Measurements from ENCODE around the gene ERCC4.
A peak's percentile ranks its signal among the peaks of the same experiment; 100 is the strongest.

ERCC4 gene

GRCh38 chr16:13911306-13911705, 8.6 kb upstream of the ERCC4 start:
- DNase-seq (ENCODE audit: low spot score), result no peak

GRCh38 chr16:13911871-13912270, 8.1 kb upstream of the ERCC4 start:
- DNase-seq (ENCODE audit: low spot score), result no peak

GRCh38 chr16:13912891-13913290, 7.1 kb upstream of the ERCC4 start:
- DNase-seq (ENCODE audit: low spot score), result no peak

DNA sequence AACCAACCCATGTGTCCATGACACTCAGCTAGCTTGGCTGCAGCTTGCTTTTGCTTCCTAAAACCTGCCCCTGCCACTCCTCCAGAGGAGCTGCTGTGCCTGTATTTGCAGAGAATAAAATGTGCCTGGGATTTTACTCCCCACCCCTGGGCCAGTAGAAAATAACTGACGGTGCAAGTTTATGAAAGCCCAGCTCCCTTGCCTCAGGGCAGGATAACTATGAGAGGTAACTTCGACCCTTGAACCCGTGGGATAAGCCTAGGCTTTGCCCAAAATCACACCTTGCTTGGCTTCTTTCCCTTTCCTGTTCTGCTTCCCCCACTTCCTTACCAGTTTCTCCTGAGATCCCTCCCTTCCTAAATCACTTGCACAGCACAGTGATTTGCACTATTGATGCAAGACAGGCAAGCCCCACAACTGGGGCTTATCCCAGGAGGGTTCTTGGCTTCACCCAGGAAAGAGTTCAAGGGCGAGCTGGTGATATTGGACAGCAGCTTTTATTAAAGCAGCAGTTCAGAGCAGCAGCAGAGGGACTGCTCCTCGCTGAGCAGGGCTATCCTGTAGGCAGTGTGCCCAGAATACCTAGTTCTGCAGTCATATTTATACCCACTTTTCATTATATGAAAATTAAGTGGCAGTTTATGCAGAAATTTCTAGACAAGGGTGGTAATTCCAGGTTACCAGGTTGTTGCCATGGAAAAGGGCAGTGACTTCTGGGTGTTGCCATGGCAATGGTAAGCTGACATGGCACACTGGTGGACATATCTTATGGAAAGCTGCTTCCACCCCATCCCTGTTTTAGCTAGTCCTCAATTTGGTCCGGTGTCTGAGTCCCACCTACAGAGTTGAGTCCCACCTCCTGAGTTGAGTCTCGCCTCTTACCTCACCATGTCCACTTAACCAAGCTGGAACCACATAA, 6.3 kb upstream of the ERCC4 start:
- DNase-seq (ENCODE audit: low spot score), result no peak

- no peak for DNase-seq (ENCODE audit: low spot score)
Measured at GRCh38 chr16:13915033-13915635, 4.8 kb upstream of the ERCC4 start.

DNA sequence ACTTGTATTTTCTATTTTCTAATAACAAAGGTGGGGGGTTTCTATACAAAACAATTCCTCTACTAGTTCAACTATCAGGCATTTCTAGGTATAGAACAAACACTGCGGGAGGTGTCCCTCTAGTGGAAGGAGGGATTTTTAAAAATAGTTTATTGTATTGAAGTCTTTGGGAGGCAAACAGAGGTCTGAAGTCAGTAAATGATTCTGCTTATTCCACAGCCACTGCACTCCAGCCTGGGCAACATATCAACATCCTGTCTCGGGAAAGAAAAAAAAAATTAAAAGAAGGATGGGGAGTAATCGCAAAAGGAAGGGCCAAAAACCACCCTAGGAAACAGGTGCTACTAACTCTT, 648 bp upstream of the ERCC4 start:
- peak; percentile 54 for DNase-seq (ENCODE audit: low spot score)

GRCh38 chr16:13920510-13920818, 510 bp downstream of the ERCC4 start:
- DNase-seq (ENCODE audit: low spot score), result no peak

DNA sequence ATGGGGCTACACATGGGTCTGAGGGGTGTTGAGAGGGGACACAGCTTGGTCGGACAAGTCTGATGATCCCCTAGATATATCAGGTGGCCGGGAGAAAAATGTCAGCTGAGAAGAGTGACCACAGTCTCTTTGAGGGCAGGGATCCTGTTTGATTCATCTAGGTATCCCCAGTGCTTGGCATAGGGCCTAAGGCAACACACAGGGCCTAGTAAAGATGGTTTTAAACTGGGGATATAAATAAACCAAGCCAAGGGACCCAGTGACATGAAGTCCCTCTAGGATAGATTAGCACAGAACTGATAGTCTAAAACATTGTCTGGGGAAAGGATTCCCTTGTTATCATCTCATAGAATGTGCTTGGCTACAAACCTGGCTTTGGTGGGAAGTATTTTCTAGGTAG, 1.4 kb downstream of the ERCC4 start:
- DNase-seq (ENCODE audit: low spot score), result no peak

DNA sequence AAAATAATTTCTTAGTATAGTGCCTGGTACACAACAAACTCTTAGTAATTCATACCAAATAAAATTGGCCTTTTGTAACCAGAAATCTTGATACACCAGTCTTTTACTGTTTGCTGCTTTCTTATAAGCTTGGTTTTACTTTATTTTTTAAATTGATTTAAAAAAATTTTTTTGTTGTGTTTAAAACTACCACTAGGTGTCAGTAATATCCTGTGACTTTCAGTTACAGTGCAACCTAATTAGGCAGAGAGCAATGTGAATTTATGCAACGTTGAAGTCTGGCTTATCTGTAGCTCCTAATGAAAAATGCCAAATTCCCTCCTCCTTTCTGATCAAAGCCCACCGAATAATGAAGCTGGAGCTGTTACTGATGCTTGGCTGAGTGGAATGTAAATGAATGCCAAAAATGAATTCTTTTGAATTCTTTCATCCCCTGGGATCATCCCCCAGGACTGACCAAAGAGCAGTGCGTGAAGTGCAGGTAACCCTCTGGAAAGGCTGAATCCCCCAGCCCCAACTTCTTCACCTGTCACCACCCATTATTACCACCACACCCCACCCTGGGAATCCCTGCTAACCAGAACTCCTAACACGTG, 3.8 kb downstream of the ERCC4 start:
- DNase-seq (ENCODE audit: low spot score), result peak; percentile 53

- DNase-seq (ENCODE audit: low spot score), result no peak
Measured at GRCh38 chr16:13926464-13926863, 6.5 kb downstream of the ERCC4 start.

DNA sequence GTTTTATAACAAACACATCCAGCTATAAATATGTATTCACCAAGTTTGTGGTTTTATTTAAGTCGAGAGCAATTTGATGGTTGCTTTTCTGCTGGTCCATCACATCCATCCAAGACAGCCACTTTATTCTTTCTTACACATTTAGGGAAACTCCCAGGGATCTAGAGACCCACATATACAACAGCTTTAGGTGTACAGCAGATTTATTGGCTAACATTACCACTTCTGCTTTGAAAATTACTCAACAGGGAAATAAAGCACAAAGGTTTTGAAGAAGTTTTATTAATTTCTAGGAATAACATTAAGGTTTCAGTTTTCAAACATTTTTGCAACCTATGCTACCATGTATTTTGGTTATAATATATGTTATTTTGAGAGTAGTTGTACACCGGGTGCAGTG, 6.9 kb downstream of the ERCC4 start:
- DNase-seq (ENCODE audit: low spot score), result no peak

- no peak for DNase-seq (ENCODE audit: low spot score)
Measured at GRCh38 chr16:13928646-13929045, 8.7 kb downstream of the ERCC4 start.

DNA sequence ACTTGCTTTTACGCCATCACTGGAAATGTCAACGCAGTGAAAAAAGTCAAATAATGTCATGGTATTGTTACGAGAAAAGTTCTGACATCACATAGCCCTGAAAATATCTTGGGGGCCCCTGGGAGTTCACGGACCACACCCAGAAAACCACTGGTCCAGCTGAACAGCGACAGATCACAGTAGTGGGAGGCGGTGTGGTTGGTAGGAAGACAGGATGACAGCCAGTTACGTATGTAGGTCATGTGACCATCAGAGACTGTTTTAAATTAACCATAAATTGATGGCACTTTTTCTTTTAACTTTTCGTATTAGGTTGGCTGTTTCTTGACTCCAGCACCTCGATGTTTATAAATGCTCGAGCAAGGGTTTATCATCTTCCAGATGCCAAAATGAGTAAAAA, 11.9 kb downstream of the ERCC4 start:
- DNase-seq (ENCODE audit: low spot score), result no peak

GRCh38 chr16:13935408-13935807, 15.5 kb downstream of the ERCC4 start:
- peak; percentile 4 for DNase-seq (ENCODE audit: low spot score)

DNA sequence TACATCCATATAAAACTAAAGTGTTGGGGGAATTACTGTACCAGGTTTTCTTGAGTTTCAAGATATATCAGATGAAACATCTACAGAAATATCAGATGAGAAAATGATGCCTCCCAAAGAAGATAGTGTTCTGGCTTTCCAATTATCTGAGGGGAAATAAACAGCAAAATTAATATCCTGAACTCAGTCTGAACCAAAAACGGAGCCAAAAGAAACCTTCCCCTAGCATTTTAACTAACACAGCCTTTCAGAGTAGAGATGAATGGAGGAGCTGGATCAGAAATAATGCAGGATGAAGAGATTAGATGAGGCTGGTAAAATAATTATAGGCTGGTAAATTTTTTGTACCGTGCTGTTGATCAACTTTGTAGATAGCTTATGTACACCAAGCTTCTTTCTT, 16.2 kb downstream of the ERCC4 start:
- no peak for DNase-seq (ENCODE audit: low spot score)

DNA sequence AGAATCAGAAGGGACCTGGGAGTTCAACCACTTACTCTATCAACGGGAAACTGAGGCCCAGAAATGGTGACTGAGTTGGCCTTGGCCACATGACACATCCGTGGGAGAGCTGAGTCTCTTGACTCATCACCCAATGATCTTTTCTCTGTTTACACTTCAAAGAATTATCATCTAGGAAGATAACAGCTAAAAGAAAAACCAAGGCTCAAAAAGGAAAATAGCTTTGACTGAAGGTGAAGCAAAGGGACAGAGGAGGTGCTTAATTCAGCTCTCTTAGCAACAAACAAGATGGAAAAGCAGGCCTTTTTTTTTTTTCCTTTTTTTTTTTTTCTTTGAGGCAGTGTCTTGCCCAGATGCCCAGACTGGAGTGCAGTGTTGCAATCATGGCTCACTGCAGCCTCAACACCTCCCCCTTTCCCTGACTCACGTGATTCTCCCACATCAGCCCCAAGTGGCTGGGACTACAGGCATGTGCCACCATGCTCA, 16.7 kb downstream of the ERCC4 start:
- no peak for DNase-seq (ENCODE audit: low spot score)

GRCh38 chr16:13937411-13937810, 17.5 kb downstream of the ERCC4 start:
- DNase-seq (ENCODE audit: low spot score), result no peak

- no peak for DNase-seq (ENCODE audit: low spot score)
Measured at GRCh38 chr16:13938480-13938879, 18.5 kb downstream of the ERCC4 start.

- no peak for DNase-seq (ENCODE audit: low spot score)
Measured at GRCh38 chr16:13939821-13940220, 19.9 kb downstream of the ERCC4 start.

DNA sequence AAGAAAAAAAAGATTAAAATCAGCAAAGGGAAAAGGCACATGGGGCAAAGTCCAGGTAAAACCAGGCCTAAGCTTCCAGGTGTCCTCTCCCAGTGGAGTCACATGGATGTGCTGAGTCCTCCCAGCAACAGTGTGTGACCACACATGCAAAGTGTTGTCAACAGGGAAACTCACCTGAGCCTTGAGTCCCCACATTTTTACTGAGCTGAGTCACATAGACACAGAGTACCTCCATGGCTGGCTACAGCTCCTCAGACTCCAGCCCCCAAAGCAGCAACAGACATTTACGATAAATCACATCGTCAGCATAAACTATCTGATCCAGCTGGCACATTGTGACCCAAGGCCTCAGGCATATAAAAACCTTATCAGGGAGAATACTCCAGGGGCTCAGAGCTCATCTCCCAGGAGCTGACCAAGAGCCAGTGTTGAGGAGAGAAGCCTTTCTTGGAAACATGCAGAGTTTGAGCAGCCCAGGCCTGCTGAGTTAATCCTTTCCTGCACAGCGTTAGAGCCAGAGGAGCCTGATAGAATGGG, 20.5 kb downstream of the ERCC4 start:
- DNase-seq (ENCODE audit: low spot score), result no peak

GRCh38 chr16:13944816-13945215, 24.9 kb downstream of the ERCC4 start:
- DNase-seq (ENCODE audit: low spot score), result no peak

- DNase-seq (ENCODE audit: low spot score), result no peak
Measured at GRCh38 chr16:13945744-13946485, 26.0 kb downstream of the ERCC4 start.

All from CD4-positive, alpha-beta T cell treated with Interleukin-2 at 100 ng/mL for 4 hours (primary cell).